VCaP (cell line): ENCODE results near the gene LYPLA2.
A peak's percentile ranks its signal among the peaks of the same experiment; 100 is the strongest.

Experiments used
- H3K27ac ChIP-seq: fragments of 450-650 bp; 2 replicates; pipeline ENCODE4 v1.5.1; 2017
- TF ChIP-seq, protein P1 (sequence below): fragments of 450-650 bp; conservative IDR thresholded peaks from 2 replicates; pipeline ENCODE4 v1.5.1; 2017; ENCODE audit warnings: mild to moderate bottlenecking, moderate library complexity

Gene LYPLA2

DNA sequence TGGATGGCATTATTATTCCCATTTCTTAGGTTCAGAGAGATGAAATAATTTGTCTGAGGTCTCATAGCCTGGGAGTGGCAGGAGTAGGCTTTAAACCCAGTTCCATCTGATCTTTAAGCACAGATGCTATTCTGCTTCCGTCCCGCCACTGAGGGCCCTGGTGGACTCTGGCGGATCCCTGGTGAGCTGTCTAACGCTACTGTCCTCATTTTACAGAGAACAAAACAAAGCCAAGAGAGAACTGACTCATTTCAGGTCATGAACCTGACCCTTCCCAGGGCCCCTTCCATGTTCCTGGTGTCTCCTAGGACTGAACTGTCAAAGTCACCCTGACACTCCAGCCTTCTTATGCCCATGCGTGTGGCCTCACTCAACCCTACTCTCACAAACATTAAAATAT, 12.7 kb downstream of the LYPLA2 start:
- H3K27ac ChIP-seq, result no peak overlapping the region
- TF ChIP-seq, protein P1, sequence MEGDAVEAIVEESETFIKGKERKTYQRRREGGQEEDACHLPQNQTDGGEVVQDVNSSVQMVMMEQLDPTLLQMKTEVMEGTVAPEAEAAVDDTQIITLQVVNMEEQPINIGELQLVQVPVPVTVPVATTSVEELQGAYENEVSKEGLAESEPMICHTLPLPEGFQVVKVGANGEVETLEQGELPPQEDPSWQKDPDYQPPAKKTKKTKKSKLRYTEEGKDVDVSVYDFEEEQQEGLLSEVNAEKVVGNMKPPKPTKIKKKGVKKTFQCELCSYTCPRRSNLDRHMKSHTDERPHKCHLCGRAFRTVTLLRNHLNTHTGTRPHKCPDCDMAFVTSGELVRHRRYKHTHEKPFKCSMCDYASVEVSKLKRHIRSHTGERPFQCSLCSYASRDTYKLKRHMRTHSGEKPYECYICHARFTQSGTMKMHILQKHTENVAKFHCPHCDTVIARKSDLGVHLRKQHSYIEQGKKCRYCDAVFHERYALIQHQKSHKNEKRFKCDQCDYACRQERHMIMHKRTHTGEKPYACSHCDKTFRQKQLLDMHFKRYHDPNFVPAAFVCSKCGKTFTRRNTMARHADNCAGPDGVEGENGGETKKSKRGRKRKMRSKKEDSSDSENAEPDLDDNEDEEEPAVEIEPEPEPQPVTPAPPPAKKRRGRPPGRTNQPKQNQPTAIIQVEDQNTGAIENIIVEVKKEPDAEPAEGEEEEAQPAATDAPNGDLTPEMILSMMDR, result no peak

DNA sequence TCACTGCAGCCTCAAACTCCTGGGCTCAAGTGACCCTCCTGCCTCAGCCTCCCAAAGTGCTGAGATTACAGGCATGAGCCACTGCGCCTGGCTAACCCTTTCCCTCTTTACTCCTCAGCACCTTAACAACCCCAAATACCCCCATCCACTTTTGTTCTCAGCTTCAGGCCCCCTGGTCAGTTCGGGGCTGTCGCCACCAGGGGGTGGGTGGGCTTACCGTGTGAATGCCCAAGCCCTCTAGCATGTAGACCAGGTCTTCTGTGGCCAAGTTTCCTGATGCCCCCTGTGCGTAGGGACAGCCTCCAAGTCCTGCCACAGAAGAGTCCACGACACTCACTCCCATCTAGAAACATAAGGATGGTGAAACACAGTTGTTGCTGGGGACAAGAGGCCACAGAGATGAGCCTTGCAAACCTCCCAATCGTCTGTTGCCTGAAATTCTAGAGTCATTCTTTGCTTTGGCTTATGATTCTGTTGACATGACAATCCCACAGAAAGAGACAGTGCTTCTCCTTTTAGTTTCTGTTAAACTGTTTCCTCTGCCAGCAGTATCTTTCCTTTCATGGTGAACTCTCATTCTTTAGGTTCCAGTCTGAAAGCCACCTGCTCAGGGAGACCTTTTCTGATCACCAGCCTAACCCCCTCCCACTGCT, 13.4 kb downstream of the LYPLA2 start:
- TF ChIP-seq, protein P1, result no peak
- H3K27ac ChIP-seq, result no peak overlapping the region

DNA sequence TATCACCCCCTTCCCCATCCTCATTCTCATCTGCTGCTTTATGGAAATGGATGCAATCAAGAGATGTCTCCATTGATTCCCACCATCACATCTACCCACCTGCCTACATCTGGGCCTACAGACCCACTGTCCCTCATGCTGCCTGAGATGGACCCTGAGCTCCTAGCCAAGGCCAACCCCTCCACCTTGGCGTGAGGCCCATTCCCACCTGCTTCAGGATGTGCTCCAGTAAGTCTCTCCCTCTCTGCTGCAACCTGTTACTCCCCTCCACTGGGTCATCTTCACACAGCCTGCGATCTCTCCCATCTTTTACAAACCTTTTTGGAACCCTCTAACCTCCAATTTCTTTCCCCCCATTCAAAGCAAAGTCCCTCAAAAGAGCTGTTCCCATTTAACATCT, 14.1 kb downstream of the LYPLA2 start:
- no peak overlapping the region for H3K27ac ChIP-seq
- TF ChIP-seq, protein P1, result no peak

DNA sequence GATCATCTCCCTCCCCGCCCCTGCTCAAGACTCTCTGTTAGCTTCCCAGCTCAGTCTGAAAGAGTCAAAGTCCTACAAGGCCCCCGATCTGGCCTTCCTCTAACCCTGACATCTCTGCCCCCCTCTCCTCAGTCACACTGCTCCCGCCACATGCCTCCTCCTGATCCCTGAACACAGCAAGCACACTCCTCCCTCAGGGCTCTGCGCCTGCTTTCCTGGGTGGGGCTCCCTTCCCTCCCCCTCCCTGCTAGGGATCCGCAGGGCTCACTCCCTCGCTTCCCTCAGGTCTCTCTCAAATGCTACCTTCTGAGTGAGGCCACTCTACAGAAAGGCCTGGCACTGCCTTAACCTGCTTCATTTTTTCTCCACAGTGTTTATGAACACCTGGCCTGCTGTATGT, 15.3 kb downstream of the LYPLA2 start:
- no peak overlapping the region for H3K27ac ChIP-seq

DNA sequence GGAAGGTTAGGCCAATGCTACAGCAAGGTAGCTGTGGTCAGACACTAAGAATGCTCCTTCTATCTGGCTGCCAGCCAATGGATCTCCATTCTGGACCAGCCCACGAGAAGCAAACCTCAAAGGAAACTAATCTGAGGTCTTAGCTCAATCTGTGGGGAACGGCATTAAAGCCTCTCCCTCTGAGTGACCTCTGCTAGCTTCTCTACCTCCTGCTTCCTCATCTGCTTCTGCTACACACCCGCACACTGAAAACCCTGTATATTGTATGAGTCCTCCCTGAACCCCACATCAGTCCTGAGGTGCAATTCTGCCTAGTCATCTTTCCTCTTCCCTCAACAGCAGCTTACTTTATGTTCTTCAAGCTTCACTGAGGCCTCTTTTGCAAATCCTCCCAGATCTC, 16.5 kb downstream of the LYPLA2 start:
- TF ChIP-seq, protein P1, result no peak
- no peak overlapping the region for H3K27ac ChIP-seq

More for the DNA sequence above, 15.3 kb downstream of the LYPLA2 start:
- TF ChIP-seq, protein P1, result no peak

DNA sequence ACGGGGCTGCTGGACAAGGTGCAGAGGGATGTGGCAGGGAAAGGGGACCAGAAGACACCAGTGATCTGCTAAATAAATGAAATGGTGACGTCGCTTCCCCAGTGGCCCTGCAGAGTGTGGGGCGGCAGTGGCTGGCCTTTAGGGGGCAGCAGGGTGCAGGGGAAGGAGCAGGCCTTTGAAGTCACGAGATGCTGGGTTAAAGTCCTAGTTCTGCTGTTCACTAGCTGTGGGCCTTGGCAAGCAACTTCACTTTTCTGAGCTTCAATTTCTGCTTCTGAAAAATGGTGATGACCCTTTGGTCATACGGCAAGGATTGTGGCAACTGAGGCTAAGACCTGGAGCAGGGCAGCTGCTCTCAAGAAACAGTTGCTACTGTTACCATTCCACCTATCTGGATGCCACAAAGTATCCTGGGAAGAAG, 18.8 kb downstream of the LYPLA2 start:
- TF ChIP-seq, protein P1, result peak; percentile 85

DNA sequence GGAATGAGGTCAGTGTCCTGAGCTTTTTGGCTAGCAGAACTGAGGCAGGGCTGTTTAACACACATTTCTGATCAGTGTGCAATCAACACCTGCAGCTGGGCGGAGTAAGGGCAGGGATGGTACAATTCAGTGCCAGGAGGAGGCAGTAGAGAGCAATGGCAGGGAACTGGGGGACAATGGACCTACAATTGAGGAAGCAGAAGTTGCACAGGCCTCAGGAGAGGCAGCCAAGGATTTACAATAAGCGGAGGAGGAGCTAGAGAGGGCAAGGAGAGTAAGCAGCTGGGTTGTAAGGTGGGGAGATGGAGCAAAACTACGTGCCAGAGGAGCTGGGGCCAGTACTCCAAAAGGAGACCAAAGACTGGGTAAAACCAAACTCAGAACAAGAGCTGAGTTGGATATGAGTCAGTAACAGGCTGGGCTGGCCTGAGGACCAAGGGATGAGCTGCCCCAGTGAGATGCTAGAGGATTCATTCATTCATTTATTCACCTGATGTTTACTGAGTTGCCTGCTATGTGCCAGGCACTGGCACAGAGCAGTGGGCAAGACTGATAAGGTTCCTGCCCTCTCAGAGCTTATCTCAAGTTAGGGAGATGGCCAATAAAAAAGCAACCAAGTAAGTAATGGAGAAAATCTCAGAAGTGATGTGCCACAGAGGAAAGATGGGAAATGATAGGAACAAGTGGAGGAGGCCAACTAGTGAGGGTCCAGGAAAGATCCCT, 20.0 kb downstream of the LYPLA2 start:
- TF ChIP-seq, protein P1, result peak; percentile 47
- H3K27ac ChIP-seq, result no peak overlapping the region

More for the DNA sequence above, 18.8 kb downstream of the LYPLA2 start:
- peak overlapping the region; percentile 10; the same call in 1 of the 2 replicates for H3K27ac ChIP-seq
